OCI-LY1 (cell line): Measurements from ENCODE around the gene SLC2A4RG.

Experiments
- H2AFZ ChIP-seq: fragments of 200-600 bp; sonication (generic), shearing (Covaris generic); 2 replicates; pipeline ENCODE4 v1.6.0; 2014; ENCODE audit warnings: antibody characterized with exemption, mild to moderate bottlenecking, low read length
- H3F3A ChIP-seq: fragments of 200-600 bp; sonication (generic), shearing (Covaris generic); 2 replicates; pipeline ENCODE4 v1.6.0; 2014; ENCODE audit warnings: mild to moderate bottlenecking, antibody characterized with exemption, low read length, moderate library complexity; ENCODE audit not compliant: insufficient read depth
- H3K27ac ChIP-seq: fragments of 200-600 bp; sonication (generic); 2 replicates; pipeline ENCODE4 v1.5.1; 2014; ENCODE audit warnings: low read length, mixed run types, mild to moderate bottlenecking, low read depth; ENCODE audit not compliant: poor library complexity, severe bottlenecking
- H3K27me3 ChIP-seq: fragments of 200-600 bp; sonication (generic); 2 replicates; pipeline ENCODE4 v1.6.0; 2014; ENCODE audit warnings: antibody characterized with exemption, mild to moderate bottlenecking, low read length, moderate library complexity; ENCODE audit not compliant: insufficient read depth
- H3K36me3 ChIP-seq: fragments of 200-600 bp; sonication (generic); 2 replicates; pipeline ENCODE4 v1.6.1; 2014; ENCODE audit warnings: mild to moderate bottlenecking, antibody characterized with exemption, low read length, moderate library complexity, mixed read lengths; ENCODE audit not compliant: insufficient read depth
- H3K4me1 ChIP-seq: fragments of 200-600 bp; sonication (generic); 2 replicates; pipeline ENCODE4 v1.5.1; 2014; ENCODE audit warnings: mild to moderate bottlenecking, low read length, moderate library complexity; ENCODE audit not compliant: insufficient read depth, severe bottlenecking
- H3K4me2 ChIP-seq: fragments of 200-600 bp; sonication (generic), shearing (Covaris generic); 2 replicates; pipeline ENCODE4 v1.6.1; 2014; ENCODE audit warnings: low read length
- H3K4me3 ChIP-seq: fragments of 200-600 bp; sonication (generic); 2 replicates; pipeline ENCODE4 v1.5.1; 2014; ENCODE audit warnings: low read length, low read depth, mild to moderate bottlenecking, mixed read lengths; ENCODE audit not compliant: poor library complexity, severe bottlenecking
- H3K79me2 ChIP-seq: fragments of 200-600 bp; shearing (Covaris generic); 2 replicates; pipeline ENCODE4 v1.6.1; 2016; ENCODE audit warnings: mixed run types, low read length, mixed read lengths; ENCODE audit not compliant: insufficient read depth
- H3K9ac ChIP-seq: fragments of 200-600 bp; sonication (generic), shearing (Covaris generic); 2 replicates; pipeline ENCODE4 v1.6.1; 2014; ENCODE audit warnings: mild to moderate bottlenecking, low read length, mixed read lengths
- H3K9me2 ChIP-seq: fragments of 200-600 bp; sonication (generic), shearing (Covaris generic); 2 replicates; pipeline ENCODE4 v1.6.1; 2014; ENCODE audit warnings: low read depth, mild to moderate bottlenecking, low read length, mixed read lengths
- H3K9me3 ChIP-seq: fragments of 200-600 bp; shearing (Covaris generic); 2 replicates; pipeline ENCODE4 v1.6.1; 2014; ENCODE audit warnings: low read length, mixed read lengths
- H4K20me1 ChIP-seq: fragments of 200-600 bp; sonication (generic), shearing (Covaris generic); 2 replicates; pipeline ENCODE4 v1.6.0; 2016; ENCODE audit warnings: mild to moderate bottlenecking, low read length; ENCODE audit not compliant: insufficient read depth
- CTCF ChIP-seq: fragments of 200-600 bp; sonication (generic), shearing (Covaris generic); IDR thresholded peaks from 2 replicates; pipeline ENCODE4 v1.5.1; 2017; ENCODE audit warnings: mild to moderate bottlenecking, antibody characterized with exemption, low read length, moderate library complexity, mixed read lengths
- EZH2 ChIP-seq: fragments of 200-600 bp; sonication (generic), shearing (Covaris generic); IDR thresholded peaks from 2 replicates; pipeline ENCODE4 v1.8.0; 2017; ENCODE audit warnings: borderline replicate concordance, mixed run types, mild to moderate bottlenecking, antibody characterized with exemption, low read length, moderate library complexity, mixed read lengths

SLC2A4RG gene

GRCh38 chr20:63752411-63753101, 13.0 kb downstream of the SLC2A4RG start:
- Histone ChIP-seq H3K27ac (no peak overlapping the region), H3K9me3 (no peaks in the 10 kb centered on the region), H2AFZ (no peak overlapping the region), H3K27me3 (peaks cover 5% of the 10 kb centered on the region; the same call in 1 of the 2 replicates), H3K9ac (no peak overlapping the region), H4K20me1 (no peaks in the 10 kb centered on the region), H3K4me1 (peaks cover 2% of the 10 kb centered on the region), H3K4me3 (no peak overlapping the region), H3K79me2 (no peaks in the 10 kb centered on the region), H3K4me2 (no peak overlapping the region), H3K9me2 (no peaks in the 10 kb centered on the region), H3K36me3 (no peaks in the 10 kb centered on the region), H3F3A (no peaks in the 10 kb centered on the region)
- TF ChIP-seq CTCF (no peak), EZH2 (no peak)

- H3K27me3 ChIP-seq = peaks cover 10% of the 10 kb centered on the region; the same call in 1 of the 2 replicates
- H3K9me3 ChIP-seq = no peaks in the 10 kb centered on the region
- no peaks in the 10 kb centered on the region for H4K20me1 ChIP-seq
- H3K27ac ChIP-seq = no peak overlapping the region
- no peak overlapping the region for H3K4me2 ChIP-seq
- H3K36me3 ChIP-seq = no peaks in the 10 kb centered on the region
- no peaks in the 10 kb centered on the region for H3K79me2 ChIP-seq
- no peaks in the 10 kb centered on the region for H3K4me1 ChIP-seq
- no peaks in the 10 kb centered on the region for H3F3A ChIP-seq
- H3K4me3 ChIP-seq = no peak overlapping the region
- H3K9ac ChIP-seq = no peak overlapping the region
- no peak for TF ChIP-seq CTCF
- TF ChIP-seq EZH2 = no peak
- no peaks in the 10 kb centered on the region for H3K9me2 ChIP-seq
- H2AFZ ChIP-seq = no peak overlapping the region
Measured at GRCh38 chr20:63753381-63753780, 13.8 kb downstream of the SLC2A4RG start.

- Histone ChIP-seq H3K4me1 (no peaks in the 10 kb centered on the region), H4K20me1 (no peaks in the 10 kb centered on the region), H3K27me3 (peaks cover 12% of the 10 kb centered on the region; the same call in 1 of the 2 replicates), H3K9ac (no peak overlapping the region), H3K27ac (no peak overlapping the region), H3K79me2 (no peaks in the 10 kb centered on the region), H3K9me2 (no peaks in the 10 kb centered on the region), H3K4me2 (no peak overlapping the region), H3F3A (no peaks in the 10 kb centered on the region), H3K36me3 (no peaks in the 10 kb centered on the region), H2AFZ (no peak overlapping the region), H3K4me3 (no peak overlapping the region), H3K9me3 (no peaks in the 10 kb centered on the region)
- no peak for TF ChIP-seq EZH2
- TF ChIP-seq CTCF = no peak
Measured at GRCh38 chr20:63754008-63754407, 14.4 kb downstream of the SLC2A4RG start.
